ENCODE data around the gene SVIL. TPM values are rescaled to one million over a fixed set of nuclear protein-coding genes. Genes with fewer than 3 reads are reported as not detected.

The SVIL gene
- total RNA-seq, 2 donors from 2014 or later, result 349 to 483 TPM

GRCh38 chr10:29643771-29644501, 9.2 kb upstream of the SVIL start:
- H3K4me1 ChIP-seq (ENCODE audit: control insufficient read depth in 1 of 2, low read depth in 2 of 2), result peaks cover 41 to 89% of the 10 kb centered on the region in 2 donors
- TF ChIP-seq CTCF (IDR thresholded peaks at IDR 0.05), result no peak
- H3K27ac ChIP-seq, result peak overlapping the region; percentile 71 to 79
- H3K27me3 ChIP-seq (replicated peaks; ENCODE audit: insufficient read depth), result no peaks in the 10 kb centered on the region
- H3K36me3 ChIP-seq, result no peaks in the 10 kb centered on the region
- no peaks in the 10 kb centered on the region for H3K9me3 ChIP-seq
- DNase-seq (ENCODE audit: low spot score) (no peak), ATAC-seq (ENCODE audit: insufficient number of reproducible peaks, low FRiP score, low read depth) (no peak)
- H3K4me3 ChIP-seq, result no peak overlapping the region

DNA sequence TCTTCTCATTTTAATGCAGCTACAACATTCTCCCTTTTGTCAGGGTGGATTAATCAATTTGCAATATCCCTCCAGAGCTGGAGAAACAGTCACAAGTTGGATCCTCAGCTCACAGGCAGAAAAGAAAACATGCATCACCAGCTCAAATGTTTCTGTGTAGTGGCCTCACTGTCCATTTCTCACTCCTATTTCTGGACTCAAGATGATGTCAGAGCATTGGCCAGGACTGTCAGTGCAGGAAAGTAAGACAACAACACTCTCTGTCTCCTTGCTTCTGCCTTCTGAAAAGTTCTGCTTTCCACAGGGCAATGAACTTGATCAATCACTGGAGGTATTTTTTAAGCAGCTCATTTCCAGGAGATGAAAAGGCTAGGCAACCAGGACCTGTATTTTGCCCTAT, 8.2 kb upstream of the SVIL start:
- DNase-seq (ENCODE audit: low spot score), result no peak
- no peak for TF ChIP-seq CTCF (IDR thresholded peaks at IDR 0.05)
- ATAC-seq (ENCODE audit: insufficient number of reproducible peaks, low FRiP score, low read depth), result no peak
- Histone ChIP-seq H3K4me3 (no peak overlapping the region), H3K27ac (peak overlapping the region; percentile 71 to 79), H3K36me3 (no peaks in the 10 kb centered on the region), H3K9me3 (no peaks in the 10 kb centered on the region), H3K27me3 (replicated peaks; ENCODE audit: insufficient read depth) (no peaks in the 10 kb centered on the region), H3K4me1 (ENCODE audit: control insufficient read depth in 1 of 2, low read depth in 2 of 2) (peaks cover 39 to 80% of the 10 kb centered on the region in 2 donors)

GRCh38 chr10:29637537-29637936, 2.8 kb upstream of the SVIL start:
- no peak for ATAC-seq (ENCODE audit: insufficient number of reproducible peaks, low FRiP score, low read depth)
- no peaks in the 10 kb centered on the region for H3K36me3 ChIP-seq
- H3K27ac ChIP-seq, result peak overlapping the region in 1 of 2 donors; percentile 87
- peaks cover 16 to 59% of the 10 kb centered on the region in 2 donors for H3K4me1 ChIP-seq (ENCODE audit: control insufficient read depth in 1 of 2, low read depth in 2 of 2)
- no peaks in the 10 kb centered on the region for H3K27me3 ChIP-seq (replicated peaks; ENCODE audit: insufficient read depth)
- no peak for TF ChIP-seq CTCF (IDR thresholded peaks at IDR 0.05)
- H3K9me3 ChIP-seq, result no peaks in the 10 kb centered on the region
- no peak overlapping the region for H3K4me3 ChIP-seq
- no peak for DNase-seq (ENCODE audit: low spot score)

GRCh38 chr10:29636178-29636577, 1.4 kb upstream of the SVIL start:
- no peaks in the 10 kb centered on the region for H3K27me3 ChIP-seq (replicated peaks; ENCODE audit: insufficient read depth)
- peak overlapping the region; percentile 86 to 87 for H3K27ac ChIP-seq
- H3K9me3 ChIP-seq, result no peaks in the 10 kb centered on the region
- no peak for TF ChIP-seq CTCF (IDR thresholded peaks at IDR 0.05)
- H3K4me1 ChIP-seq (ENCODE audit: control insufficient read depth in 1 of 2, low read depth in 2 of 2), result peaks cover 14 to 59% of the 10 kb centered on the region in 2 donors
- H3K36me3 ChIP-seq, result no peaks in the 10 kb centered on the region
- no peak for DNase-seq (ENCODE audit: low spot score)
- ATAC-seq (ENCODE audit: insufficient number of reproducible peaks, low FRiP score, low read depth), result no peak
- H3K4me3 ChIP-seq, result no peak overlapping the region

- Histone ChIP-seq H3K27me3 (replicated peaks; ENCODE audit: insufficient read depth) (no peaks in the 10 kb centered on the region), H3K4me3 (no peak overlapping the region), H3K4me1 (ENCODE audit: control insufficient read depth in 1 of 2, low read depth in 2 of 2) (peaks cover 17 to 61% of the 10 kb centered on the region in 2 donors), H3K36me3 (no peaks in the 10 kb centered on the region), H3K27ac (peak overlapping the region; percentile 86 to 87), H3K9me3 (no peaks in the 10 kb centered on the region)
- DNase-seq (ENCODE audit: low spot score) (no peak), ATAC-seq (ENCODE audit: insufficient number of reproducible peaks, low FRiP score, low read depth) (no peak)
- TF ChIP-seq CTCF (IDR thresholded peaks at IDR 0.05), result no peak
Observed at GRCh38 chr10:29635711-29636144, 957 bp upstream of the SVIL start.

Measured in thoracic aorta (tissue), 2 donors.